ENCODE data around the gene UBE2QL1. TPM values are rescaled to one million over a fixed set of nuclear protein-coding genes. Genes with fewer than 3 reads are reported as not detected.

The UBE2QL1 gene
- total RNA-seq, 4 donors from 2014 or later = 0.15 to 1.4 (median 0.28) TPM

DNA sequence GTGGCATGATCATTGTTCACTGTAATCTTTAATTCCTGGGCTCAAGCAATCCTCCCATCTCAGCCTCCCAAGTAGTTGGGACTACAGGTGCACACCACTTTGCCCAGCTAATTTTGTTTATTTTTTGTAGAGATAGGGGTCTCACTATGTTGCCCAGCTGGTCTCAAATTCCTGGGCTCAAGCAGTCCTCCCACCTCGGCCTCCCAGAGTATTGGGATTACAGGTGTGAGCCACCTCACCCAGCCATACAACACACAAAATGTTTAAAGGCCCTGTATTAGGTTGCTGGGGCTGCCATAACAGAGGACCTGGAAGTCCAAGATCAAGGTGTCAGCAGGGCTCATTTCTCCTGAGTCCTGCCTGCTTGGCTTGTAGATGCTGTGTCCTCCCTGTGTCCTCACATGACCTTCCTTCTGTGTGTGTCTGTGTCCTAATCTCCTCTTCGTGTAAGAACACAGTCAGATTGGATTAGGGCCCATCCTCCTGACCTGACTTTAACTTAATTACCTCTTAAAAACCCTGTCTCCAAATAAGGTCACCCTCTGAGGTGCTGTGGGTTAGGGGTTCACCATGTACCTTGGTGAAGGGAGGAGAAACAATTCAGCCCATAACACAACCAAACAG lies 5.4 kb downstream of the UBE2QL1 start:
- Histone ChIP-seq H3K27ac (no peak overlapping the region), H3K27me3 (peaks cover 81% of the 10 kb centered on the region), H3K4me1 (peaks cover 0 to 8% (median 3%) of the 10 kb centered on the region in 3 donors), H3K9me3 (no peaks in the 10 kb centered on the region), H3K36me3 (no peaks in the 10 kb centered on the region), H3K4me3 (no peak overlapping the region)
- ATAC-seq = no peak
- TF ChIP-seq POLR2AphosphoS5 (IDR thresholded peaks at IDR 0.05) (no peak), POLR2A (IDR thresholded peaks at IDR 0.05) (no peak), EP300 (IDR thresholded peaks at IDR 0.05) (no peak)
- TF ChIP-seq, protein P1, sequence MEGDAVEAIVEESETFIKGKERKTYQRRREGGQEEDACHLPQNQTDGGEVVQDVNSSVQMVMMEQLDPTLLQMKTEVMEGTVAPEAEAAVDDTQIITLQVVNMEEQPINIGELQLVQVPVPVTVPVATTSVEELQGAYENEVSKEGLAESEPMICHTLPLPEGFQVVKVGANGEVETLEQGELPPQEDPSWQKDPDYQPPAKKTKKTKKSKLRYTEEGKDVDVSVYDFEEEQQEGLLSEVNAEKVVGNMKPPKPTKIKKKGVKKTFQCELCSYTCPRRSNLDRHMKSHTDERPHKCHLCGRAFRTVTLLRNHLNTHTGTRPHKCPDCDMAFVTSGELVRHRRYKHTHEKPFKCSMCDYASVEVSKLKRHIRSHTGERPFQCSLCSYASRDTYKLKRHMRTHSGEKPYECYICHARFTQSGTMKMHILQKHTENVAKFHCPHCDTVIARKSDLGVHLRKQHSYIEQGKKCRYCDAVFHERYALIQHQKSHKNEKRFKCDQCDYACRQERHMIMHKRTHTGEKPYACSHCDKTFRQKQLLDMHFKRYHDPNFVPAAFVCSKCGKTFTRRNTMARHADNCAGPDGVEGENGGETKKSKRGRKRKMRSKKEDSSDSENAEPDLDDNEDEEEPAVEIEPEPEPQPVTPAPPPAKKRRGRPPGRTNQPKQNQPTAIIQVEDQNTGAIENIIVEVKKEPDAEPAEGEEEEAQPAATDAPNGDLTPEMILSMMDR (IDR thresholded peaks at IDR 0.05) = no peak
- WGBS, 2 donors (ENCODE audit: low coverage in 1 of 2) = 42 to 86% methylated on average over 1 to 2 of the region's 2 CpGs

DNA sequence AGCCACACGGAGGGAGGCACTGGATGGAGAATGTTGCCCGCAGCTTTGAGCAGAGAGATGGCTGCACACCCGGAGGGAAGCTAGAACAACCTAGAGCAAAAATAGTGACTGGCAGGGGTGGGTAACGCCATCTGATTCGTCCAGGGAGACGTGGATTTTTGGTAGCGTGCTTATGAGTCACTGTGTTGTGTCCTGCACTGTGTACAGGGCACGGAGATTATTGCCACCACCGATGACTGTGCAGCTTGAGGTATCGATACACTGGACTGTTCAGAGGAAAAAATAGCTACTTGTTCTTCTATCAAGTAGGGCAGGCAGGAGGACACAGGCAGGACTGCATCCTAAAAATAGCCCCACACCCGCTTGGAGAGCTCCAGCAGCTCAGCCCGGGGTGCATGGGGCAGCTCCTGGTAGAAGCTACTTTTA lies 6.0 kb downstream of the UBE2QL1 start:
- H3K27me3 ChIP-seq = peaks cover 75% of the 10 kb centered on the region
- TF ChIP-seq POLR2A (IDR thresholded peaks at IDR 0.05) (no peak), EP300 (IDR thresholded peaks at IDR 0.05) (no peak), POLR2AphosphoS5 (IDR thresholded peaks at IDR 0.05) (no peak)
- TF ChIP-seq, protein P1 (IDR thresholded peaks at IDR 0.05) = no peak
- no peak for ATAC-seq
- no peak overlapping the region for H3K27ac ChIP-seq
- H3K4me3 ChIP-seq = no peak overlapping the region
- H3K4me1 ChIP-seq = peaks cover 0 to 2% (median 0%) of the 10 kb centered on the region in 3 donors
- 73 to 82% methylated on average over 4 to 12 of the region's 12 CpGs for WGBS, 2 donors (ENCODE audit: low coverage in 1 of 2)
- H3K36me3 ChIP-seq = no peaks in the 10 kb centered on the region
- no peaks in the 10 kb centered on the region for H3K9me3 ChIP-seq

- Histone ChIP-seq H3K27me3 (peaks cover 65% of the 10 kb centered on the region), H3K27ac (no peak overlapping the region), H3K36me3 (no peaks in the 10 kb centered on the region), H3K4me3 (no peak overlapping the region), H3K4me1 (no peaks in the 10 kb centered on the region), H3K9me3 (no peaks in the 10 kb centered on the region)
- 80 to 88% methylated on average over 1 to 6 of the region's 13 CpGs for WGBS, 2 donors (ENCODE audit: low coverage in 1 of 2)
- TF ChIP-seq POLR2A (IDR thresholded peaks at IDR 0.05) = no peak
- TF ChIP-seq EP300 (IDR thresholded peaks at IDR 0.05) = no peak
- TF ChIP-seq, protein P1 (IDR thresholded peaks at IDR 0.05) = no peak
- no peak for TF ChIP-seq POLR2AphosphoS5 (IDR thresholded peaks at IDR 0.05)
- no peak for ATAC-seq
Observed at GRCh38 chr5:6455571-6456200, 7.0 kb downstream of the UBE2QL1 start.

GRCh38 chr5:6456766-6457370 lies 8.2 kb downstream of the UBE2QL1 start:
- no peaks in the 10 kb centered on the region for H3K9me3 ChIP-seq
- H3K4me1 ChIP-seq = no peaks in the 10 kb centered on the region
- TF ChIP-seq POLR2AphosphoS5 (IDR thresholded peaks at IDR 0.05) = no peak
- TF ChIP-seq, protein P1 (IDR thresholded peaks at IDR 0.05) = no peak
- TF ChIP-seq EP300 (IDR thresholded peaks at IDR 0.05) = no peak
- no peak for TF ChIP-seq POLR2A (IDR thresholded peaks at IDR 0.05)
- H3K27me3 ChIP-seq = peaks cover 53% of the 10 kb centered on the region
- H3K27ac ChIP-seq = no peak overlapping the region
- ATAC-seq = no peak
- no peak overlapping the region for H3K4me3 ChIP-seq
- H3K36me3 ChIP-seq = no peaks in the 10 kb centered on the region
- 67 to 89% methylated on average over 1 to 6 of the region's 6 CpGs for WGBS, 2 donors (ENCODE audit: low coverage in 1 of 2)

Measured in gastroesophageal sphincter (tissue), 4 donors.